Naive B cell (primary cell): ENCODE results near the gene ZNF232. TPM values are rescaled to one million over a fixed set of nuclear protein-coding genes. Genes with fewer than 3 reads are reported as not detected.
A peak's percentile ranks its signal among the peaks of the same experiment; 100 is the strongest.
"Not testable (repeated sequence)": the region's sequence is repeated elsewhere in the genome, so short reads cannot be mapped to it uniquely, and the experiment has no call there.

Experiments used
- ATAC-seq, 2 donors: fragments of 150-1000 bp; cut with Tn5 transposase; 2 replicates each; pipeline ENCODE4 v1.10.0; 2021; ENCODE audit warnings: low read depth in 2 of 2, mild to moderate bottlenecking in 2 of 2, moderate library complexity in 2 of 2
- DNase-seq: peaks from one replicate; pipeline ENCODE4 v3.0.0; 2022
- H3K27ac Mint-ChIP-seq, 6 donors: one replicate each; pipeline ENCODE4 v1.8.0; 2020 to 2022; ENCODE audit warnings: mild to moderate bottlenecking in 6 of 6, mixed read lengths in 6 of 6, moderate library complexity in 5 of 6, inconsistent platforms in 2 of 6
- H3K27me3 Mint-ChIP-seq, 3 donors: one replicate each; pipeline ENCODE4 v1.8.0; 2021 to 2022; ENCODE audit warnings: mixed read lengths in 3 of 3, mild to moderate bottlenecking in 1 of 3
- H3K36me3 Mint-ChIP-seq, 2 donors: one replicate each; pipeline ENCODE4 v1.8.0; 2020 to 2022; ENCODE audit warnings: mixed read lengths in 2 of 2, inconsistent platforms in 1 of 2, mild to moderate bottlenecking in 1 of 2
- H3K4me1 Mint-ChIP-seq, 3 donors: one replicate each; pipeline ENCODE4 v1.8.0; 2020 to 2022; ENCODE audit warnings: mixed read lengths in 3 of 3, inconsistent platforms in 1 of 3, mild to moderate bottlenecking in 1 of 3, moderate library complexity in 1 of 3
- H3K4me3 Mint-ChIP-seq, 8 donors: one replicate each; pipeline ENCODE4 v1.8.0; 2020 to 2022; ENCODE audit warnings: mild to moderate bottlenecking in 8 of 8, mixed read lengths in 8 of 8, moderate library complexity in 8 of 8, inconsistent platforms in 2 of 8
- H3K9me3 Mint-ChIP-seq, 7 donors: one replicate each; pipeline ENCODE4 v1.8.0; 2020 to 2022; ENCODE audit warnings: mixed read lengths in 7 of 7, mild to moderate bottlenecking in 5 of 7, inconsistent platforms in 2 of 7, moderate library complexity in 1 of 7
- polyA plus RNA-seq, 6 donors: library from polyadenylated mRNA; unstranded; fragments of 300-500 nt; fragmentation: Illumina TruSeq; gene quantifications; one replicate each; pipeline ENCODE4 v1.2.3, GENCODE V29; 2021; ENCODE audit warnings: low read depth in 6 of 6

ZNF232 gene
- polyA plus RNA-seq, 6 donors from 2014 or later = 6.3 to 25.3 (median 10.1) TPM

DNA sequence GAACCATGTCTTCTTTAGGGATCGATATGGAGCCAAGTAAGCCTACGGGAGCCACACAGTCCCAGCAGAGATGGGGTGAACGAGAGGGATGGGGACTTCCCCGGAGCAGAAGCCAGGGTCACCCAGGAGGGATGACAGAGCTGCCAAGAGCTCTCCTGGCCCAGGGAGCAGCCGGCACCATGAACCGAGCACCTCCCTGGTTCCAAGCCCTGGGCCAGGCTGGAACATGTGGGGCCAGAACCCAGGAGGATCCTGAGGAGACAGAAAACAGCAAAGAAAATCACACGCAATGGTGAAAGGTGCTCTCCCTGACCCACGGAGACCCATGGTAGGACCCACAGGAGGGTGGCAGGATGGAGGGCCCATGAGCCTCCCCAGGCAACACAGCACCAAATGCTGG lies 22.3 kb upstream of the ZNF232 start:
- DNase-seq, H3K9me3 Mint-ChIP-seq, H3K4me1 Mint-ChIP-seq, H3K27ac Mint-ChIP-seq, ATAC-seq, H3K36me3 Mint-ChIP-seq: not testable (repeated sequence)
- Mint-ChIP-seq H3K27me3 (peaks cover 0 to 25% (median 0%) of the 10 kb centered on the region in 3 donors), H3K4me3 (peak overlapping the region in 1 of 8 donors; percentile 52)

- Mint-ChIP-seq H3K27ac (no peak overlapping the region), H3K4me1 (peaks cover 0 to 3% (median 2%) of the 10 kb centered on the region in 3 donors), H3K36me3 (no peaks in the 10 kb centered on the region), H3K4me3 (no peak overlapping the region), H3K27me3 (peaks cover 0 to 25% (median 0%) of the 10 kb centered on the region in 3 donors), H3K9me3 (no peaks in the 10 kb centered on the region)
- no peak for ATAC-seq
- DNase-seq = no peak
These were observed 21.6 kb upstream of the ZNF232 start for GRCh38 chr17:5133311-5133710.

DNA sequence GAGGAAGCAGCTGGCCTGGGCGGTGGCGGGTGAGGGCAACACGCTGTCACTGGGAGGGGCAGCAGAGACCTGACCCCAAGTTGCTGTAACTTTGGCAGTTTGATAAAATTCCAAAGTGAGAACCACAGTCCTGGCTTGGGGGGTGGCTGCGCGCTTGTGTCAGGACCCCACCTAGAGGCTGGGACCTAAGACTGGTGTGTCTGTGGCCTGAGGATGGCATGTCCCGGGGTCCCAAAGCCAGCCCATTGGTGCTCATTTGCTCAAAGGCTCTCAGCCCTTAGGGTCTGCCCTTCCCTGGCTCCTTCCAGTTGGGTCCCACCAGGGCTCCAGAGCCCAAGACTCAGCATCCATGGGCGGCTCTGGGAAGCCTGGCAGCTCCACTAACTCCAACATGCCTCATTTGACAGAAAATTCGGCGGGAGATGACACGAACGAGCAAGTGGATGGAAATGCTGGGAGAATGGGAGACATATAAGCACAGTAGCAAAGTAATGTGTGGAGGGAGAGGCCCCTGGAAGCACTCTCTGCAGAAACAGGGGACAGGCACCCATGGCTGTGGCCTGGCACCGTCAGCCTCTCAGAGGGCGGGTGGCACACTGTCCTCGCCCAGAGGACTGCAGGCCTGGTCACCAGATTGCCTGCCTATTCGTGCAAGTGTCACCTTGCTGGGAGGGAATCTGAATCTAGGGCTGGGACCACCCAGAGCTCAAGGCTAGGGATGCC lies 21.0 kb upstream of the ZNF232 start:
- ATAC-seq, H3K4me3 Mint-ChIP-seq, H3K4me1 Mint-ChIP-seq, H3K36me3 Mint-ChIP-seq, H3K9me3 Mint-ChIP-seq, DNase-seq, H3K27ac Mint-ChIP-seq: not testable (repeated sequence)
- H3K27me3 Mint-ChIP-seq = peaks cover 2 to 29% (median 3%) of the 10 kb centered on the region in 3 donors

DNA sequence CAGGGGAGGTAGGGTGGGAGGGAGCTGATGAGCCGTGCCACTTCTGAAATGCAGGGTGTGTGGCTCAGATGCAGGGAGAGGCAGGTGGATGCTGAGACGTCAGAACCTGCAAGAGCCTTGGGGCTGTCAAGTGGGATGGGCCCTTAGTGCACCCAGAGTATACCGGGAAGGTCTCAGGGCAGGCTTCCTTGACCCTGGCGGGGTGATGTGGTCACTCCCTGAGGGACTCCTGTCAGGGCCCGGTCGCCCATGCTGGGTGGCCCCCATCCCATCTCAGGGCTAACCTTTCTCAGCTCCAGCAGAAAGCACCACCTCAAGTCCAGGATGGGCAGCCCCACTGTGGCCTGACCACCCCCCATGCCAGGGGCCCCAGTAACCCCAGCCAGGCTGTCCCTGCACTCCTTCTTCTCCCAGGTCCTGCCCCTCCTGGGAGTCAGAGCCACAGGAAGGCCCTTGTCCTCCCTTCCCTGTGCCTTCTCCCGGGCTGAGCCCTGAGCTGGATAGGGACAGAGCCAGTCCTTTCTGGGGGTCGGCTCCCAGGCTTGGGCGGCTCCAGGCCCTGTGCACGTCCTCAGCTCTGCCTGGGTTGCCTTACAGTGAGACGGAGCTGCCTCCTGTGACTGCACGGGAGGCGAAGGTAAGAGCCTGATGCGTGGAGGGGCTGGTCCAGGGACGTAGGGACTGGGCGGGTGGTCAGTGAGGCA lies 20.3 kb upstream of the ZNF232 start:
- H3K36me3 Mint-ChIP-seq, H3K4me3 Mint-ChIP-seq, H3K9me3 Mint-ChIP-seq, H3K4me1 Mint-ChIP-seq, DNase-seq, ATAC-seq: not testable (repeated sequence)
- H3K27me3 Mint-ChIP-seq = peaks cover 8 to 36% (median 9%) of the 10 kb centered on the region in 3 donors
- H3K27ac Mint-ChIP-seq = peak overlapping the region in 1 of 6 donors; percentile 90

GRCh38 chr17:5131146-5131715 lies 19.6 kb upstream of the ZNF232 start:
- no peak for ATAC-seq
- Mint-ChIP-seq H3K27ac (peak overlapping the region in 2 of 6 donors; percentile 11 to 79), H3K36me3 (no peaks in the 10 kb centered on the region), H3K9me3 (no peaks in the 10 kb centered on the region), H3K4me1 (peaks cover 0 to 3% (median 2%) of the 10 kb centered on the region in 3 donors), H3K4me3 (no peak overlapping the region), H3K27me3 (peaks cover 9 to 41% (median 12%) of the 10 kb centered on the region in 3 donors)
- no peak for DNase-seq

DNA sequence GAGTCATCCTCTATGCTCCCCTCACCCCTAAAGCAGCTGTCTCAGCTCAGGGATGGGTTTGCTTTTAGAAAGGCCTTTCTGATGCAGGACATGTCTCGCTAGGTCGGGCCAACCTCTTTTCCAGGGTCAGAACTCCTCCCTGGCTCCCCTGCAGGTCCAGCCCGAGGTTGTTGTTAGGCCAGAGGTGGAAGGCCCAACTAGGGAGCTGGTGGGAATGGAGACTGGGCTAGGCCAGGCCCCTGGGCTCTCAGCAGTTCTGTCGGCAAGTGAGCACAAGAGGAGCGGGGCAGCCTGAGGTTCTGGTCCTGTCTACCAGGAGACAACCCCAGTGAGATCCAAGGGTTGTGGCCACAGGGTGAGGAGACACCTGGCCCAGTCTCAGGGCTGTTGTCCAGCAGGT lies 19.0 kb upstream of the ZNF232 start:
- not testable (repeated sequence) for H3K4me3 Mint-ChIP-seq, H3K27ac Mint-ChIP-seq, ATAC-seq, H3K4me1 Mint-ChIP-seq, DNase-seq, H3K9me3 Mint-ChIP-seq, H3K36me3 Mint-ChIP-seq
- H3K27me3 Mint-ChIP-seq = peaks cover 14 to 43% (median 18%) of the 10 kb centered on the region in 3 donors

GRCh38 chr17:5130261-5130660 lies 18.6 kb upstream of the ZNF232 start:
- not testable (repeated sequence) for DNase-seq, ATAC-seq, H3K9me3 Mint-ChIP-seq, H3K36me3 Mint-ChIP-seq, H3K4me1 Mint-ChIP-seq, H3K27ac Mint-ChIP-seq, H3K4me3 Mint-ChIP-seq
- peaks cover 14 to 43% (median 19%) of the 10 kb centered on the region in 3 donors for H3K27me3 Mint-ChIP-seq

- H3K9me3 Mint-ChIP-seq, H3K4me1 Mint-ChIP-seq, H3K27ac Mint-ChIP-seq, H3K4me3 Mint-ChIP-seq, ATAC-seq, H3K36me3 Mint-ChIP-seq, DNase-seq: not testable (repeated sequence)
- H3K27me3 Mint-ChIP-seq = peaks cover 14 to 42% (median 22%) of the 10 kb centered on the region in 3 donors
These were observed 18.1 kb upstream of the ZNF232 start for GRCh38 chr17:5129770-5130169.

GRCh38 chr17:5128905-5129535 lies 17.3 kb upstream of the ZNF232 start:
- DNase-seq (no peak), ATAC-seq (no peak)
- H3K36me3 Mint-ChIP-seq = no peaks in the 10 kb centered on the region
- H3K4me3 Mint-ChIP-seq = no peak overlapping the region
- no peaks in the 10 kb centered on the region for H3K9me3 Mint-ChIP-seq
- H3K27me3 Mint-ChIP-seq = peaks cover 22 to 46% (median 28%) of the 10 kb centered on the region in 3 donors
- H3K27ac Mint-ChIP-seq = peak overlapping the region in 1 of 6 donors; percentile 82
- H3K4me1 Mint-ChIP-seq = peaks cover 0 to 3% (median 0%) of the 10 kb centered on the region in 3 donors

DNA sequence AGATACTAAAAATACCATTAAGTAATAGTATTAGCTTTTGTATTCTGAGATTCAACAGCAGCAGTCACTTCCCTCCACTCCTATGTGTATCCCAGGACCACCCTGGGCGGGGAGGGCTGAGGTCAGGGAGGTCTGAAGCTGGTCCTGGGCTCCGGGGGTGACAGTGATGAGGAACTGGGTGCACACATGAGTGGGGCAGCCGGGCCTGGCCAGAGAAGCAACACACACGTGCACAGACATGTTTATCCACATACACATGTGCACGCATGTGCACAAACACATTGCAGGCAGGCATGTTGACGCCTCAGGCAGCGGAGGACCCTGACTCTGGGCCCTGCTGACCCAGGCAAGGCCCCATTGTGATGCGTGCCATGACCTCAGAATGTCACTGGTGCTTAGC lies 16.7 kb upstream of the ZNF232 start:
- not testable (repeated sequence) for DNase-seq, H3K4me1 Mint-ChIP-seq, ATAC-seq, H3K9me3 Mint-ChIP-seq, H3K4me3 Mint-ChIP-seq, H3K36me3 Mint-ChIP-seq
- Mint-ChIP-seq H3K27me3 (peaks cover 28 to 51% (median 33%) of the 10 kb centered on the region in 3 donors), H3K27ac (peak overlapping the region in 1 of 6 donors; percentile 82)

- Mint-ChIP-seq H3K27ac (peak overlapping the region in 1 of 6 donors; percentile 58), H3K36me3 (no peaks in the 10 kb centered on the region), H3K27me3 (peaks cover 28 to 51% (median 33%) of the 10 kb centered on the region in 3 donors), H3K4me3 (peak overlapping the region in 1 of 8 donors; percentile 11), H3K4me1 (peaks cover 0 to 3% (median 0%) of the 10 kb centered on the region in 3 donors), H3K9me3 (no peaks in the 10 kb centered on the region)
- ATAC-seq = no peak
- no peak for DNase-seq
These were observed 16.2 kb upstream of the ZNF232 start for GRCh38 chr17:5127910-5128309.

DNA sequence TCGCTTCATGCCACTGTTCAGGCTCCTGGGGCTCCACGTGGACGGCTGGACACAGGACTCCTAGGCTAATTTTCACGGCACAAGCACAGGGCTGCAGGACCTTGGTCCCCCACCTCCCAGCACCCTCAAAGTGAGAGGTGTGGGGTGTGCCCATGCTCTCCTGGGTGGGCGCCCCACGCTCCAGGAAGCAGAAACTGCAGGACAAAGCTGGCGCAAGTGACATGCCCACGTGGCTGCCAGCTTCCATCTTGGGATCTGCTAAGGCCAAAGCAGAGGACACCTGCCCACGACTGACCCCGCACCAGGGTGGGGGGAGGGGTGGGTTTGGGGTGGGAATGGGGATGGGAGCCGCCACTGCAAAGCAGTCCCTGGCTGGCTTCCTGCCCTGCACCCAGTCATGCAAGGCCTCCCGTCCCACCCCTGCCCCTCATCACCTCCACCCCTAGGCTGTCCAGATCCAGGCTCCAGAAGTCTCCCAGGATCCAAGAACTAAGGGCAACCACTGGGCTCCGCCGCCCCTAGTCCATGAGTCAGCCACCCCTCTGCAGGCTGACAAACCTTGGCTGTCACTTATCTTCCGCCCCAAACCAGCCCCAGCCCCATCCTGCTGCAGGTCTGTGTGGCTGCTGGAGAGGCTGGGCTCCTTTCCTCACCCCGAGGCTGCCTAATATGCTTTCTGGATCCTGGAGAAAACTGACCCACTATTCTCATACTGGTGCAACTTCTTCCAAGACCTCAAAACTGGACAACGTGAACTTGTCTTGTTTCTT lies 15.2 kb upstream of the ZNF232 start:
- H3K36me3 Mint-ChIP-seq = peaks cover 0 to 2% of the 10 kb centered on the region in 2 donors
- H3K4me1 Mint-ChIP-seq = peaks cover 3 to 5% (median 4%) of the 10 kb centered on the region in 3 donors
- H3K9me3 Mint-ChIP-seq = no peaks in the 10 kb centered on the region
- peaks cover 34 to 60% (median 36%) of the 10 kb centered on the region in 3 donors for H3K27me3 Mint-ChIP-seq
- DNase-seq (no peak), ATAC-seq (no peak)
- no peak overlapping the region for H3K4me3 Mint-ChIP-seq
- no peak overlapping the region for H3K27ac Mint-ChIP-seq

- Mint-ChIP-seq H3K27ac (peak overlapping the region in 1 of 6 donors; percentile 9), H3K27me3 (peaks cover 42 to 68% (median 50%) of the 10 kb centered on the region in 3 donors), H3K4me3 (peak overlapping the region in 3 of 8 donors; percentile 15 to 44 (median 29))
- H3K9me3 Mint-ChIP-seq, ATAC-seq, H3K36me3 Mint-ChIP-seq, H3K4me1 Mint-ChIP-seq, DNase-seq: not testable (repeated sequence)
These were observed 13.2 kb upstream of the ZNF232 start for GRCh38 chr17:5124896-5125295.
